Breast epithelium (tissue), 3 donors: ENCODE data around the gene BCAS3.

Source experiments
- CTCF ChIP-seq, 3 donors: fragments of 450-650 bp; IDR thresholded peaks; one replicate each; pipeline ENCODE4 v1.5.1; 2016 to 2017; ENCODE audit warnings: antibody characterized with exemption in 3 of 3, mild to moderate bottlenecking in 3 of 3, moderate library complexity in 3 of 3
- POLR2AphosphoS5 ChIP-seq, 3 donors: sonication (generic); formaldehyde crosslinking; IDR thresholded peaks; one replicate each; pipeline ENCODE4 v1.6.1; 2017; ENCODE audit warnings: antibody characterized with exemption in 3 of 3

GRCh38 chr17:60653569-60653968 lies 24.1 kb upstream of the BCAS3 start:
- TF ChIP-seq CTCF (IDR thresholded peaks at IDR 0.05): no peak
- no peak for TF ChIP-seq POLR2AphosphoS5 (IDR thresholded peaks at IDR 0.05)
